ENCODE measurements around the gene SKI.

Gene SKI

DNA sequence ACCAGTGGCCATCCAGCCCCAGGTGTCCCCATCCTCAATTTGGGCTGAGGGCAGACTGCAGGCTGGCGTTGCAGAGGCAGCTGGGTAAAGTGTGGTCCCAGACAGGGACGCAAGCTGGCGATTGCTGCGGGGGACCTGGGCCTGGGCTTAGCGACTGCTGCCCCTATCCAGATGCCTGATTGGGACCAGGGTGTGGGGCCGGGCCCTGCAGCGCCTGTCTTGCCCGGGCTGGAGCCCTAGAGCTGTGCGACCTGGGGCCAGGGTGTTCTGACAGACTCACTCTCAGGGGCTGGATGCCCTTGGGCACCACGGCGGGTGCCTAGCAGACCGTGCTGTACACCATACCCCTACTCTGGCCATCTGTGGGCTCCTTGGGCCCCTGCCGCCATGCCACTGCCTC, 17.3 kb upstream of the SKI start:
- no peak for DNase-seq

DNA sequence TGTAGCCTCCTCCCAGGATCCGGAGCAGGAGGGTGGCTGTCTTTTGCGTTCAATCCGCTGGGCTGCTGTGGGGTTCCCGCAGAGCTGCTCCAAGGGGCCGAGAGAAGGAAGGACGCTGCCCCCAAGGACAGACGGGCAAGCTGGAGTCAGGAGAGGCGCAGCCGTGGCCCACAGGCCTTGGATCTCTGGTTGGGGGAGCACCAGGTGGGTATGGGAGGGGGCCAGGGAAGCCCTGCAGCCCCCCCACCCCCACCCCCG, 15.9 kb upstream of the SKI start:
- DNase-seq = no peak

GRCh38 chr1:2212532-2213491, 15.3 kb upstream of the SKI start:
- DNase-seq = peak; percentile 82

DNA sequence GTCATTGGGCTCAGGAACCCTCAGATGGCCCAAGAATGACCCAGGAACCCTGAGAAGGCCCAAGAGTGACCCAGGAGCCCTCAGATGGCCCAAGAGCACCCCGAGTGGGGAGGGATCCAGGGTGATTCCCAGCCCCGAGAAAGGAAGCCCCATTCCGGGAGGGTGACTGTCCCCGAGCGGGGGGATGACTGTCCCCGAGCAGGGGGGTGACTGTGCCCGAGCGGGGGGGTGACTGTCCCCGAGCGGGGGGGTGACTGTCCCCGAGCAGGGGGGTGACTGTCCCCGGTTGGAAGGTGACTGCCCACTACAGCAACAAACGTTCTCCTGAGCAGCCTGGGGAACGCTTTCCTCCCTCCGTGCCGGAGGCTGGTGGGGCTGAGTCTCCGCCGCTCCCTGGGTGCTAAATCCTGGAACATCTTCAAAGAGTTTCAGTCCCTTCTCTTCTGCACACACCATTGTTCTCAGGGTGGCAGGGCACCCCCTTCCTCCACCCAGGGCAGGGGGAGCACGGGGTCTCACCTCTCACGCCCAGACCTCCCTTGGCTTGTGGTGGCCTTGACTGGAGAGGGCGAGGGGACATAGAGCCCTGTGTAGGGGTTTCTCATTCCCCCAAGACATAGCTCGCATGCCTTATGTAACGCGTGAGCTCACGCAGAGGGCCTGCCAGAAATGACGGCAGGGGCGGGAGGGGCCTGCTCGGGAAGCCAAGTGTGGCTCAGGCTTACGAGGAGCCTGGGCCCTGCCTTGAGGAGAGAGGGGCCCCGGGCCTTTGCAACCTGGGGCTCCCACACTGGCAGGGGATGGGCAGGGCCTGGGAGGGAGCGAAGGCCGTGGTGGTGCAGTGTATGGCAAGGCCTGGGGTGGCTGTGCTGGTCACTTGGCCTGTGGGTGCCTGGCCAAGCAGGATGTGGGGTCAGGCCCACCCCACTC, 14.3 kb upstream of the SKI start:
- DNase-seq = no peak

GRCh38 chr1:2214541-2215241, 13.4 kb upstream of the SKI start:
- DNase-seq = no peak

- DNase-seq = no peak
These were observed 12.8 kb upstream of the SKI start for GRCh38 chr1:2215329-2215728.

DNA sequence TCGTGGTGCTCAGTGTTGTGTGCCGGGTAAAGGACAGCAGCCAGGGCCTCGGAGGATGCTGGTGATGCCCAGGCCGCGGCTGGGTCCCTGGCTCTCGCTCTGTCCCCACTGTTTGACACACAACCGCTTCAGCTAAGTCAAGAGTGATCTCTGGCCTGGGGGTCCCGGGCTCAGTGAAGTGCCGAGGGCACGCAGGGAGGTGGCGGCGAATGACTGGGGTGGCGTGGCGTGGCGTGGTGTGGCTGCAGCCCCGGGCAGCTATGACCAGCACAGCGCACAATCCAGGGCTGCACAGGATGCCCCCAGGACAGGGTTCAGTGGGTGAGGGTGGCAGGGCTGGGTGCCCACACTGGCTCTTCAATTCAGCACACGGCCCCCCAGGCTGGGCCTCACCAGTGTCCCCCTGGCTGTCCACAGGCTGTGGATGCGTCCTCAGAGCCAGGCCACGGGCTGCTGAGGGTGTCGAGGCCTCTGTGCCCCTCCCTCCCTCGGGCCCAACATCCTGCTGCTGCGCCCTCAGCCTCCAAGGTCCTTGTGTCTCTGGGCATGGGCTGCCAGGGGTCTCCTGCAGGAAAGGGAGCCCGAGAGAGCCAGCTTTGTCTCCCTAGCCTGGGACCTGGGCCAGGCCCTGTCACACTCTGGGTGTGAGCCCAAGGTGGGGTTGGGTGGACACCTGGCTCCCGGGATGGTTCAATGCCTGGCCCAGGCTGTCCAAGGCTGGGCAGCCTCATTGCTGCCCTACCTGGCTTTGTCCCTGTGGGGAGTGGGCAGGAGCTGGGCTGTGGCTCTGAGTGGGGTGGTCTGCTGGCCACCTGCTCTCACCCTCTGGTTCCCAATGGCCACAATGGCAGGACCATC, 12.0 kb upstream of the SKI start:
- DNase-seq = no peak

- no peak for DNase-seq
These were observed 11.4 kb upstream of the SKI start for GRCh38 chr1:2216767-2217058.

GRCh38 chr1:2221271-2221670, 6.8 kb upstream of the SKI start:
- DNase-seq = no peak

GRCh38 chr1:2224170-2224584, 3.9 kb upstream of the SKI start:
- DNase-seq = no peak

GRCh38 chr1:2224631-2225428, 3.3 kb upstream of the SKI start:
- no peak for DNase-seq

DNA sequence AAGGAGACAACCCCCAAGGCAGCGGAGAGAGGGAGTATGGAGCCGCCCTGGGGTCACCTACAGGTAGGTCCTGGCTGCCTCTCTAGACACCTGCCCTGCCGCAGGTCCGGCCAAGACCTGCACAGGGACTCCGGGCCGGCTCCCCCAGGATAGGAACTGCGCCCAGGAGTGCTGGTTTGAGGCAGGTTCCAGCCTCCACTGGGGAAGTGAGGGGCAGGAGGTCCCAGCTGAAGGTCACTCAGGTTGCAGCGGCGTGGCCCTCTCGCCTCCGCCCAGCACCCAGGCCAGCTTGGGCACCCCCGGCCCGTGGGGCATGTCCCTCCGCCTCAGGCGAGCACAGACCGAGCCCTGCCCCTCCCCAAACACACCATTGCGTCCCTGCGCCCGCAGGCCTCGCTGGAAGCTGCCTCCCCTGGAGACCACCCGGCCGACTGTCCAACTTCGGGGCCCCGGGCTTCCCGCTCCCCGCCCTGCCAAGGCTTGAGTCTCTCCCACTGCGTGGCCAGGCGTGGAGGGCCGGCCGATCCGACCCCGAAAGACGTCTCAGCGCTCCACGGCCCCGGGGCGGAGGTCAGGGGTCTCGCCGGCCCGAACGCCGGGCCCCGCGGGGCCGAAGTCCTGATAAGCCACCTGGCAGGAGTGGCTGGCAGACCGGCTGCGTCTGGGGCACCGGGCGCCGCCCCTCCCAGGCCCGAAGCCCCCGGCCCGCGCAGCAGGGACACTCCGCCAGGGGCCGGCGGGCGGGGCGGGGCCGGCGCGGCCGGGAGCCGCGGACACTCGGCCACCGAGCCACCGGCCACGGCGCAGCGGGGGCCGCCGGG, 1.4 kb upstream of the SKI start:
- DNase-seq = no peak

DNA sequence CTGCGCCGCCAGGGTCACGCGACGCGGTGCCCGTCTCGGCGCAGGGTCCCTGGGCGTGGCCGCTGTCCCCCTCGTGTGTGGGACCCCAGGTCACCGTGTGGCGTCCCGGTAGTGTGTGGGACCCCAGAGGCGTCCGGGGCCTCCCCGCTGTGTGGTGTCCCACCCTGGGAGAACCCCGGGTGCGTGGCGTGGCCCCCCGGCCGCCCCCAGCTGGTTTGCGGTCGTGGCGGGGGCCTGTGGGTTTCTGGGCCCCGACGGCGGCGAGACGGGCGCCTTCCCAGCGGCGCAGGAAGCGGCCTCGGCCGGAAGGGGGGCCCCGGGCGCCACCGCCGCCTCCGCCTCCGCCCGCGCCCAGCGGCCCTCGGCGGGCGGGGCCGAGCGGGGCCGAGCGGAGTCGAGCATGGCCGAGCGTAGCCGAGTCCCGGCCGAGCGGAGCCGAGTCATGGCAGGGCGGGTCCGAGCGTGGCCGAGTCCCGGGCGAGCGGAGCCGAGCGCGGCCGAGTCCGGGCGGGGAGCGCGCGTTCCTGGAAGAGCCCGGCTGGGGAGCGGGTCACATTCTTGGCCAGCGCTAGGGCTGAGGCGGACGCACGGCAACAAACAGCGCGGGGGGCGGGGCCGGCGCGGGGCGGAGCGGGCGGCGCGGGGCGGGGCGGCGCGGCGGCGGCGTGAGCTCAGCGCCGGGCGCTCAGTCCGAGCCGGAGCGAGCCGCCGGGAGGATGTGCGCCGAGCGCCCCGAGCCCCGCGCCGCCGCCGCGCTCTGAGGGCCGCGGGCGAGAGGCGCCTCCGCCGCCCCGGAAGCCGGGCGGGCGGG, 568 bp upstream of the SKI start:
- DNase-seq = peak; percentile 93

DNA sequence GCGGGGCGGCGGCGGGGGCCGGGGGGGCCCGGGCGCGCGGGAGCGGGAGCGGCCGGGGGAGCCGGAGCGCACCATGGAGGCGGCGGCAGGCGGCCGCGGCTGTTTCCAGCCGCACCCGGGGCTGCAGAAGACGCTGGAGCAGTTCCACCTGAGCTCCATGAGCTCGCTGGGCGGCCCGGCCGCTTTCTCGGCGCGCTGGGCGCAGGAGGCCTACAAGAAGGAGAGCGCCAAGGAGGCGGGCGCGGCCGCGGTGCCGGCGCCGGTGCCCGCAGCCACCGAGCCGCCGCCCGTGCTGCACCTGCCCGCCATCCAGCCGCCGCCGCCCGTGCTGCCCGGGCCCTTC, 546 bp downstream of the SKI start:
- DNase-seq = no peak

DNA sequence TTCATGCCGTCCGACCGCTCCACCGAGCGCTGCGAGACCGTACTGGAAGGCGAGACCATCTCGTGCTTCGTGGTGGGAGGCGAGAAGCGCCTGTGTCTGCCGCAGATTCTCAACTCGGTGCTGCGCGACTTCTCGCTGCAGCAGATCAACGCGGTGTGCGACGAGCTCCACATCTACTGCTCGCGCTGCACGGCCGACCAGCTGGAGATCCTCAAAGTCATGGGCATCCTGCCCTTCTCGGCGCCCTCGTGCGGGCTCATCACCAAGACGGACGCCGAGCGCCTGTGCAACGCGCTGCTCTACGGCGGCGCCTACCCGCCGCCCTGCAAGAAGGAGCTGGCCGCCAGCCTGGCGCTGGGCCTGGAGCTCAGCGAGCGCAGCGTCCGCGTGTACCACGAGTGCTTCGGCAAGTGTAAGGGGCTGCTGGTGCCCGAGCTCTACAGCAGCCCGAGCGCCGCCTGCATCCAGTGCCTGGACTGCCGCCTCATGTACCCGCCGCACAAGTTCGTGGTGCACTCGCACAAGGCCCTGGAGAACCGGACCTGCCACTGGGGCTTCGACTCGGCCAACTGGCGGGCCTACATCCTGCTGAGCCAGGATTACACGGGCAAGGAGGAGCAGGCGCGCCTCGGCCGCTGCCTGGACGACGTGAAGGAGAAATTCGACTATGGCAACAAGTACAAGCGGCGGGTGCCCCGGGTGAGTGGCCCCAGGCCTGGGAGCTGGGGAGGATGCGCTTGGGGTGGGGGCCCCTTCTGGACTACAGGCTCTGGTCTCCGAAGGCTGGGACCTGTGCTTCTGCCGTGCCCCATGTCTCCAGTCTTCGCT, 1.1 kb downstream of the SKI start:
- DNase-seq = peak; percentile 57

GRCh38 chr1:2229911-2230731, 2.0 kb downstream of the SKI start:
- no peak for DNase-seq

DNA sequence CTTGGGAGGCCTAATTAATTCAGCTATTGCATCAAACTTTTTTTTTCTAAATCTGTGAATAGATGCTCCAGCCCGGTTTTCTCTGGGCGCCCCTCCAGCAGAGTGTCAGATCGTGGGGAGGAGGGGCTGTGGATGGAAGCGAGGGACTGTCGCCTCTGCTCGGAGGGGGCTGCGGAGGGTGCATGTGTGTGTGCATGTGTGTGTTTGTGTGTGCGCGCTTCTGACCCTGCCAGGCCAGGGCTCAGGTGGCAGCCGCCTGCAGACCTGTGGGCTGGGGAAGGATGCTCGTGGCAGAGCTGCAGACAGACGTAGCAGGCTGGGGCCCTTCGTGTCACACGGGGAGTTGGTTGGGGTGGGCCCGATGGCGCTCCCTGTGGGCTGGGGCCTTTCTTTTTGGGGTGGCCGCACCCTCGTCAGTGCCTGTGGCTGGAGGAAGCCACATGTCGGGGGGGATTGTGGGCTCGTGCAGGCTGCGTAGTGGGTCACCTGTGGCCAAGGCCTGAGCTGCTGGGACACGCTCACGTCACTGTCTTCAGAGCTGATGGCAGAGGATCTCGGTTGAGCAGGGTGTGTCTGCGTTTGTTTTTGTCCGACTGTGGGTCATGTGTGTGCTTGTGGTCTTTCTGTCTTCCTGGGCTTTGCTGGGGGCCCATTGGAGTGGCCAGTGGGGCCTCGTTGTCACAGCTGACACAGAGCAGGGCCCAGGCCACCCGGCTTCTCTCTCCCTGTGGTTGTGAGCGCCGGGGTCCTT, 2.8 kb downstream of the SKI start:
- DNase-seq = peak; percentile 13
